Loucy (cell line): Measurements from ENCODE around the gene ADGRG1.

Experiments used
- H2AFZ ChIP-seq: fragments of 200-600 bp; sonication (generic); 2 replicates; pipeline ENCODE4 v1.6.0; 2016; ENCODE audit warnings: antibody characterized with exemption, mild to moderate bottlenecking, low read length, moderate library complexity
- H3F3A ChIP-seq: fragments of 200-600 bp; 2 replicates; pipeline ENCODE4 v1.6.0; 2016; ENCODE audit warnings: antibody characterized with exemption, low read depth, mild to moderate bottlenecking
- H3K27me3 ChIP-seq: fragments of 200-600 bp; sonication (generic); 2 replicates; pipeline ENCODE4 v1.6.1; 2014; ENCODE audit warnings: low read length, mild to moderate bottlenecking; ENCODE audit not compliant: insufficient read depth, poor library complexity, severe bottlenecking
- H3K36me3 ChIP-seq: fragments of 200-600 bp; sonication (generic); 2 replicates; pipeline ENCODE4 v1.6.1; 2016; ENCODE audit warnings: low read length; ENCODE audit not compliant: insufficient read depth
- H3K4me1 ChIP-seq: fragments of 200-600 bp; sonication (generic); 2 replicates; pipeline ENCODE4 v1.5.1; 2014; ENCODE audit warnings: low read length, mild to moderate bottlenecking; ENCODE audit not compliant: insufficient read depth, poor library complexity, severe bottlenecking
- H3K4me2 ChIP-seq: fragments of 200-600 bp; sonication (generic); 2 replicates; pipeline ENCODE4 v1.6.0; 2014; ENCODE audit warnings: antibody characterized with exemption, low read length, low read depth, mild to moderate bottlenecking; ENCODE audit not compliant: poor library complexity, severe bottlenecking
- H3K4me3 ChIP-seq: fragments of 200-600 bp; sonication (generic); 2 replicates; pipeline ENCODE4 v1.5.1; 2014; ENCODE audit warnings: low read length, mild to moderate bottlenecking, mixed read lengths; ENCODE audit not compliant: poor library complexity, severe bottlenecking
- H3K79me2 ChIP-seq: fragments of 200-600 bp; sonication (generic); 2 replicates; pipeline ENCODE4 v1.6.1; 2014; ENCODE audit warnings: low read length; ENCODE audit not compliant: insufficient read depth
- H3K9ac ChIP-seq: fragments of 200-600 bp; sonication (generic); 2 replicates; pipeline ENCODE4 v1.6.0; 2014; ENCODE audit warnings: mild to moderate bottlenecking, low read depth, low read length, moderate library complexity; ENCODE audit not compliant: poor library complexity, severe bottlenecking
- H3K9me2 ChIP-seq: fragments of 200-600 bp; sonication (generic); replicated peaks from 2 replicates; pipeline ENCODE4 v1.6.1; 2016; ENCODE audit warnings: low read depth, low read length, mixed read lengths
- H3K9me3 ChIP-seq: fragments of 200-600 bp; sonication (generic); 2 replicates; pipeline ENCODE4 v1.6.1; 2014; ENCODE audit warnings: mild to moderate bottlenecking, antibody characterized with exemption, low read length, low read depth; ENCODE audit not compliant: insufficient read depth
- H4K20me1 ChIP-seq: fragments of 200-600 bp; sonication (generic); 2 replicates; pipeline ENCODE4 v1.6.0; 2014; ENCODE audit warnings: antibody characterized with exemption, low read length, mild to moderate bottlenecking; ENCODE audit not compliant: insufficient read depth, poor library complexity, severe bottlenecking
- EZH2phosphoT487 ChIP-seq: fragments of 200-600 bp; IDR thresholded peaks from 2 replicates; pipeline ENCODE4 v1.6.1; 2018; ENCODE audit warnings: antibody characterized with exemption, mild to moderate bottlenecking, moderate library complexity, borderline replicate concordance
- TF ChIP-seq, protein P1 (sequence below): fragments of 200-600 bp; sonication (generic); conservative IDR thresholded peaks from 2 replicates; pipeline ENCODE4 v1.5.1; 2014; ENCODE audit warnings: mild to moderate bottlenecking, antibody characterized with exemption, low read length

Gene ADGRG1

GRCh38 chr16:57601801-57602478, 26.5 kb upstream of the ADGRG1 start:
- H3K36me3 ChIP-seq: no peaks in the 10 kb centered on the region
- H3K9me3 ChIP-seq: peaks cover 5% of the 10 kb centered on the region; the same call in 1 of the 2 replicates
- H3K9me2 ChIP-seq: no peaks in the 10 kb centered on the region
- TF ChIP-seq, protein P1, sequence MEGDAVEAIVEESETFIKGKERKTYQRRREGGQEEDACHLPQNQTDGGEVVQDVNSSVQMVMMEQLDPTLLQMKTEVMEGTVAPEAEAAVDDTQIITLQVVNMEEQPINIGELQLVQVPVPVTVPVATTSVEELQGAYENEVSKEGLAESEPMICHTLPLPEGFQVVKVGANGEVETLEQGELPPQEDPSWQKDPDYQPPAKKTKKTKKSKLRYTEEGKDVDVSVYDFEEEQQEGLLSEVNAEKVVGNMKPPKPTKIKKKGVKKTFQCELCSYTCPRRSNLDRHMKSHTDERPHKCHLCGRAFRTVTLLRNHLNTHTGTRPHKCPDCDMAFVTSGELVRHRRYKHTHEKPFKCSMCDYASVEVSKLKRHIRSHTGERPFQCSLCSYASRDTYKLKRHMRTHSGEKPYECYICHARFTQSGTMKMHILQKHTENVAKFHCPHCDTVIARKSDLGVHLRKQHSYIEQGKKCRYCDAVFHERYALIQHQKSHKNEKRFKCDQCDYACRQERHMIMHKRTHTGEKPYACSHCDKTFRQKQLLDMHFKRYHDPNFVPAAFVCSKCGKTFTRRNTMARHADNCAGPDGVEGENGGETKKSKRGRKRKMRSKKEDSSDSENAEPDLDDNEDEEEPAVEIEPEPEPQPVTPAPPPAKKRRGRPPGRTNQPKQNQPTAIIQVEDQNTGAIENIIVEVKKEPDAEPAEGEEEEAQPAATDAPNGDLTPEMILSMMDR: no peak
- no peak for TF ChIP-seq EZH2phosphoT487
- no peaks in the 10 kb centered on the region for H3K27me3 ChIP-seq
- peak overlapping the region; percentile 77 for H3K4me2 ChIP-seq
- H2AFZ ChIP-seq: peak overlapping the region; percentile 40
- no peaks in the 10 kb centered on the region for H4K20me1 ChIP-seq
- H3F3A ChIP-seq: peaks cover 20% of the 10 kb centered on the region
- H3K79me2 ChIP-seq: no peaks in the 10 kb centered on the region
- peak overlapping the region; percentile 64 for H3K9ac ChIP-seq
- H3K4me3 ChIP-seq: peak overlapping the region; percentile 52
- peaks cover 63% of the 10 kb centered on the region for H3K4me1 ChIP-seq

DNA sequence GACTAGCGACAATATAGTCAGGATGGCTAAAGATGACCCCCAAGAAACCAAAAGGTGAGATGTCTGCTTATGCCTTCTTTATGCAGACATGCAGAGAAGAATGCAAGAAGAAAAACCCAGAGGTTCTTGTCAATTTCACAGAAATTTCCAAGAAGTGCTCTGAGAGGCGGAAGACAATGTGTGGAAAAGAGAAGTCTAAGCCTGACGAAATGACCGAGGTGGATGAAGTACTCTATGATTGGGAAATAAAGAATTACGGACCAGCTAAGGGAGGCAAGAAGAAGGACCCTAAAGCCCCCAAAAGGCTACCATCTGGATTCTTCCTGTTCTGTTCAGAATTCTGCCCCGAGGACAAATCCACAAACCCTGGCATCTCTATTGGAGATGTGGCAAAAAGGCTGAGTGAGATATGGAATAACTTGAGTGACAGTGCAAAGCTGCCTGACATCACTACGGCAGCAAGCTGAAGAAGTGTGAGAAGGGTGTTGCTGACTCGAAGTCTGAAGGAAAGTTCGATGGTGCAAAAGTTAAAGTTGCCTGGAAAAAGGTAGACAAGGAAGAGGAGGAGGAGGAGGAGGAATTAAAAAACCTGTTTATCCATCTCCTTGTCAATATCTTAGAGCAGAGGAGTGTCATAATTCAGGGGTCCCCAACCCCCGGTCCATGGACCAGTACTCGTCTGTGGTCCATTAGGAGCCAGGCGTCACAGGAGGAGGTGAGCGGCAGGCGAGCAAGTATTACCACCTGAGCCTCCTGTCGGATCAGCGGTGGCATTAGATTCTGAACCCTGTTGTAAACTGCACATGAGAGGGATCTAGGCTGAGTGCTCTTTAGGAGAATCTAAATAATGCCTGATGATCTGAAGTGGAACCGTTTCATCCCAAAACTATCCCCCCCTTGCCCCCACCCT, 25.1 kb upstream of the ADGRG1 start:
- Histone ChIP-seq H3K9me3 (no peaks in the 10 kb centered on the region; the same call in 1 of the 2 replicates), H4K20me1 (no peaks in the 10 kb centered on the region), H3K79me2 (no peaks in the 10 kb centered on the region), H3K27me3 (no peaks in the 10 kb centered on the region), H3K4me3 (peak overlapping the region; percentile 52), H3K9ac (peak overlapping the region; percentile 64), H3K36me3 (no peaks in the 10 kb centered on the region), H3K4me1 (peaks cover 75% of the 10 kb centered on the region), H3K9me2 (no peaks in the 10 kb centered on the region), H2AFZ (no peak overlapping the region), H3K4me2 (peak overlapping the region; percentile 77), H3F3A (peaks cover 20% of the 10 kb centered on the region)
- TF ChIP-seq EZH2phosphoT487: no peak
- TF ChIP-seq, protein P1: no peak

DNA sequence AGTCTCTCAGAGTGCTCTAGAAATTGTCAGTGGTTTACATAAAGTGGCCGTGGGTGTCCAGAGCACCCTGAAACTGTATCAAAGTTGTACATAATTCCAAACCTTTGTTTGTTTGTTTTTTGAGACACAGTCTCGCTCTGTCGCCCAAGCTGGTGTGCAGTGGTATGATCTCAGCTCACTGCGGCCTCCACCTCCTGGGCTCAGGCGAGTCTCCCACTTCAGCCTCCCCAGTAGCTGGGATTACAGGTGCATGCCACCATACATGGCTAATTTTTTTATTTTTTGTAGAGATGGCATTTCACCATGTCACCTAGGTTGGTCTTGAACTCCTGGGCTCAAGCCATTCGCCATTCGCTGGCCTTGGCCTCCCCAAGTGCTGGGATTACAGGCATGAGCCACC, 24.3 kb upstream of the ADGRG1 start:
- H3K9me2 ChIP-seq: no peaks in the 10 kb centered on the region
- H3K79me2 ChIP-seq: no peaks in the 10 kb centered on the region
- H4K20me1 ChIP-seq: no peaks in the 10 kb centered on the region
- no peak overlapping the region for H3K4me2 ChIP-seq
- H3K36me3 ChIP-seq: no peaks in the 10 kb centered on the region
- no peak for TF ChIP-seq EZH2phosphoT487
- TF ChIP-seq, protein P1: no peak
- H3K9ac ChIP-seq: no peak overlapping the region
- H2AFZ ChIP-seq: no peak overlapping the region
- no peak overlapping the region for H3K4me3 ChIP-seq
- no peaks in the 10 kb centered on the region for H3K27me3 ChIP-seq
- peaks cover 83% of the 10 kb centered on the region for H3K4me1 ChIP-seq
- H3F3A ChIP-seq: peaks cover 20% of the 10 kb centered on the region
- no peaks in the 10 kb centered on the region for H3K9me3 ChIP-seq
